Measurements from ENCODE around the gene ATP2C2.
"Not testable (repeated sequence)": the region's sequence is repeated elsewhere in the genome, so short reads cannot be mapped to it uniquely, and the experiment has no call there.

ATP2C2 gene

DNA sequence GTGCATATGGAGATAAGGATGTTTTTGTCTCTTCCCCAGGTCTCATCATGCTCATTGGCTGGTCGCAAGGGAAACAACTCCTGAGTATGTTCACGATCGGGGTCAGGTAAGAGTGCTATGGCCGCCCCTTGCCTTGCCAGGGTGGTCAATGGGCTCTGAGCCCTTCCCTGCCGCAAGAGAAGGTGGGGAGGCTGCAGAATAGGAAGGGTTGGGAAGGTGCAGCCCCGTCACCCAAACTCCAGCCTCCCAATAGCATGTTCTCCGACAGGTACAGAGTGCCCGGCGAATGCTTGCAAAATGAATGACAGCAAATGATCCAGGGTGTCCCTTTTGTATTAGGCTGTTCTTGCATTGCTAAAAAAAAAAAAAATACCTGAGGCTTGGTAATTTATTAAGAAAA is 57.4 kb downstream of the ATP2C2 start:
- no peak for DNase-seq

GRCh38 chr16:84426804-84427203 is 58.5 kb downstream of the ATP2C2 start:
- no peak for DNase-seq

DNA sequence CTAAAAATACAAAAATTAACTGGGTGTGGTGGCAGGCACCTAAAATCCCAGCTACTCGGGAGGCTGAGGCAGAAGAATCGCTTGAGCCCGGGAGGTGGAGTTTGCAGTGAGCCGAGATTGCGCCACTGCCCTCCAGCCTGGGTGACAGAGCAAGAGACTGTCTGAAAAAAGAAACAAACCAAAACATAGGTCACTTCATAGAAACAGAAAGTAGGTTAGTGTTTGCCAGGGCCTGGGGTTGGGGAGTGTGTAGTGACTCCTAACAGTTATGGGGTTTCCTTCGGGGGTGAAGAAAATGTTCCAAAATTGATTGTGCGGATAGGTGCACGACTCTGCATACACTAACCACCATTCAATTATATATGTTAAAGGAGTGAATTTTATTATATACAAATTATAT is 59.2 kb downstream of the ATP2C2 start:
- DNase-seq = no peak

GRCh38 chr16:84430860-84431259 is 62.5 kb downstream of the ATP2C2 start:
- DNase-seq = no peak

DNA sequence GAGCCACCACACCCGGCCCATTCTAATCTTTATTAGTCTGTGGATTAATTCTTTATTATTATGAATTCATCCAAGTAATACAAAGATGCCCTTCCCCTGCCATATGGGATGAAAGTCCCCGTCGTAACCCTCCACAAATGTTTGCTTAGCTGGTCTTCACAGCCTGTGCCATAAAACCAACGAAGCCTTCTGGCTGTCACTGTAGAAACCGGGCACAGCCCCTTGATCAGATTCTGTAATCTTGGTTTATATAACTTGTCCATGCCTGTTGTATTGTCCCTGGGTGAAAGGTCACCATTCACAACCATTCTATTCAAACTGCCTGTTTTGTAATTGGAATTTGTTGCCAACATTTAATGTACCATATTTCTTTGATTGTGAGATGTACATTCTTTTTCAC is 66.5 kb downstream of the ATP2C2 start:
- DNase-seq = no peak

- DNase-seq = no peak
These were observed 67.9 kb downstream of the ATP2C2 start for GRCh38 chr16:84436196-84436595.

DNA sequence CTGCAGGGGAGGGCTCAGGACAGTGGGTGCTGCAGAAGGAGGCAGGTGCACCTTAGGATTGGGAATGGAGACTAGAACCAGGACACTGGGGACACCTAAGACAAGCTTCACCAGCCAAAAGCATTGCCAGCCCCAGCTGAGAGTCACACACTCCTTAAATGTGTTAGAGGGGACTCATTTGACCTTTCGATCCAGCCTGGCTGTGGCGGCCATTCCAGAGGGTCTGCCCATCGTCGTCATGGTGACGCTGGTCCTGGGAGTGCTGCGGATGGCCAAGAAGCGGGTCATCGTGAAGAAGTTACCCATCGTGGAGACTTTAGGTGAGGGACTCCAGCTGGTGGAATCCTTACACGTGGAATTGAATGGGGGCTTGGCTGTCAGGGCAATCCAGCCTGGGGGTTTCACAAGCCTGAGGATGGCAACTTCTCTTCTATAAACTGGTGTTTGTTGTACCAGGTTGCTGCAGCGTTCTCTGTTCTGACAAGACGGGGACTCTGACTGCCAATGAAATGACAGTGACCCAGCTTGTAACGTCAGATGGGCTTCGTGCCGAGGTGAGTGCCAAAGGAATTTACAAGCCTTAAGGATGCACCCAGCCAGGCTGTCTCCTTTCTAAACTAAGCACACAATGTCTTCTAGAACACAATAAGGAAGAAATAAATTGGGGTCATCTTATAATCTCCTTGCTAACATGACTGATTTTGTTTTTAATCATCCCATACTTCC is 70.8 kb downstream of the ATP2C2 start:
- no peak for DNase-seq

GRCh38 chr16:84442416-84443145 is 74.2 kb downstream of the ATP2C2 start:
- no peak for DNase-seq

DNA sequence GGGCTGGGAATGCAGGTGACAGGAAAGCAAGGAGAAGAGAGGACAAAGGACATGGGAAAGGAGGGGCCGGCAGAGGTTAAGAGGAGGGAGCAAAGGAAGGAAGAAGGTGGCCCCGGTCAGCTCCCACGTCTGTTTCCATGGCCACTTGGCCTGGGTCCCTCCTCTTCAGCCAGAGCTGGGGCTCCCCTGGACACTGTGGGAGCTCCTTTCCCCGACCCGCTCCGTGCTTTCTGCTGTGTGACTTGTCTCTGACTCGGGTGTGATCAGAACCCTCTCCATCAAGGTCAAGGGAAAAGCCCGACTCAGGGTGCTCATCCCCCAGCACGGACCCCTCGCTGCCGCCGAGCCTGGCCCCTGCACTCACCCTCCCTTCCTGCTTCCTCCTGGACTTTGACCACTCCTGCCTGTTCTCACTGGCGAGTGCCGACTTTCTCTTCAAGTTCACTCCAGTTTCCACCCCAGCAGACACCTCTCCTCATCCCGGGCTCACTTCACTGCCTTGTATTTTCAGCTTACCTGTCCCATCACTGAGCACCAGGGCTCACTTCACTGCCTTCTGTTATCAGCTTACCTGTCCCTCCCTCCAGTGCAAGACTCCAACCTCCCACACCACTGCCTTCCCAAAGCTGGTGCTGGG is 74.9 kb downstream of the ATP2C2 start:
- DNase-seq = no peak

DNA sequence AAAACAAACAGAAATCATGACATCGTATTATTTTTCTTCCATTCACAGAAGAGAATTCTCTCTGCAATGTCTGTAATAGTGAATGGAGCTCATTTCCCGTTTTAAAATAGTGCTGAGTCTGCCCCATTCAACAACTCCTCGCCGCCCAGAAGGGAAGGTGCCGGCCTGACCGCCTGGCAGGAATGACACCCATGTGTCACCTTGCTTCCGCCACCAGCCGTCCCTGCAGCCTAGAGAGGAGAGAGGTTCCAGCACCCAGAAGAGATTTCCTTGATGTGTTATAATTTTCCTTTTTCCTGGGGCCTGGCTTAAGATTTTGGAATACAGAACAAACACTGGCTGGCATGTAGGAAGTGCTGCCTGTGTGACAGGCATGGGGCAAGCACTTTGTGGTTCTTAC is 76.1 kb downstream of the ATP2C2 start:
- no peak for DNase-seq

DNA sequence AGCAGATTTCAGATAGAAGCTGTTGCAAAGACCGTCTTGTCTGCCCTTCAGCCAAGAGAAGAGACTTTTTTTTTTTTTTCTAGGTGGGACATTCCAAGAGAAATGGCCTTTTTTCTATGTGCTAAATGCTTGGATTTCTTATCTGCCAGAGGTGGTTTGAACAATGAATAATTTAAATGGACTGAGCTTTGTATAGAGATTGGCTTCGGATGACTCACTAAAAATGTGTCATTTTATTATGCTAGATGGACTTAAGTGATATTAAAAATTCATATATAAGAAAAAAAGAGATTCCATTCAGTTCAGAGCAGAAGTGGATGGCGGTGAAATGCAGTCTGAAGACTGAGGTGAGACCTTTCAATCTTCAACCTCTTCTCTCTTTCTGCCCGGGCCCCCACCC is 77.7 kb downstream of the ATP2C2 start:
- DNase-seq = no peak

GRCh38 chr16:84446596-84447392 is 78.5 kb downstream of the ATP2C2 start:
- no peak for DNase-seq

- DNase-seq = no peak
These were observed 80.1 kb downstream of the ATP2C2 start for GRCh38 chr16:84448444-84448843.

GRCh38 chr16:84449156-84450140 is 81.1 kb downstream of the ATP2C2 start:
- no peak for DNase-seq

DNA sequence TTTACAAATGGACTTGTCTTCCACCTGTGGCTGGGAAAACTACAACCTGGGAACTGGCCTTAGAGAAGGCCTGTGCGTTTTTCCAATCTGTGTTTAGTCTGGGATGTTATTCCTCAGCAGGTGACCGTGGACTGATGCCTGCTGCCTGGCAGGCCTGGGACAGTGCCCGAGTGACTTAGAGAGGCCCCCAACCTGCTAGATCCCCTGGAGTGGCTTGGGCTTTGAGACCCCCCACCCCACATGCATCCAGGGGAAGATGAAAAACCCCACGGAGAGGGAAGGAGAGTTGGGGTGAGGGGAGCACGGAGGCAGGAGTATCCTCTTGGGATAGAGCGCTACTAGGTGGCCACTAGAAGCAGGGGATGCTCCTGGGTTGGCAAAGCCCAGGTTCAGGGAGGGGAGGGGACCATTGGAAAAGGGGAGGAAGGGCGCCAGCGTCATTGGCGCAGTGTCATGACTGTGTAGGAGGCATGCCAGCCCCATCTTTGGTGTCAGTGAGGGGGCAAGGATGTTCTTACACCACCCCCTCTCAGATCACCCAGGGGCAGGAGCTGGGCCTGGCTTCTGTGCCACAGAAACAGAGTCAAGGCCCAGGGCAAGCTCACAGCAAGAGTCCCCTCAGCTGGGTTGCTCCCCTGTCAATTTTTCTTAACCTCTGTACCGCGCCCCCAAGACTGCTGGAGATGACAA is 82.0 kb downstream of the ATP2C2 start:
- DNase-seq = no peak

GRCh38 chr16:84451010-84451676 is 82.8 kb downstream of the ATP2C2 start:
- DNase-seq = not testable (repeated sequence)

GRCh38 chr16:84451781-84452180 is 83.4 kb downstream of the ATP2C2 start:
- no peak for DNase-seq

DNA sequence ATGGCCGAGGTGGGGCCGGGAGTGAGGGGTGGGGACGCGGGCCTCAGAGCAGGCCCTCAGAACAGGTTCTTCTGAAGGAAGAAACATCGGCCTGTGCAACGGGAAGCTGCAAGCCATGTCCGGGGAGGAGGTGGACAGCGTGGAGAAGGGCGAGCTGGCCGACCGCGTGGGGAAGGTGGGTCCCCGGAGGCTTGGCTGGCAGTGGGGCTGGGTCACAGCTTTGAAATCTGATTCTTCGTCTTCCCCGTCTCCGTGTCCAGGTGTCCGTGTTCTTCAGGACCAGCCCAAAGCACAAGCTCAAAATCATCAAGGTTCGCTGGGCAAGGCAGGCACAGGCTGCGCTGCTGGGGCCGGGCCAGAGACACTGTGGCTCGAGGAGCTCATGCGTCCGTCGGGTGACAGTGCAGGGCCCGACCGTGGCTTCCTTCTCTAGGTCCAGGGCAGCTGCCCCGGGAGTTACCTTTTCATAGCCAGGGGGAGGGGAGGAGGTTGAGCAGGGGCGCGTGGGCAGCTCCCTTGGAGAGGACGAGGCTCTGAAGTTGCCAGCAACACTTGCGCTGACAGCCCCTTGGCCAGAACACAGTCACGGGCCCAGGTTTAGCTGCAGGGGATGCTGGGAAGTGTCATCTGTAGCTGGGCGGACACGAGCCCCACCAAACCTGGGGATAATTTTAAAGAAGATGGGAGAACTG is 84.9 kb downstream of the ATP2C2 start:
- no peak for DNase-seq

DNA sequence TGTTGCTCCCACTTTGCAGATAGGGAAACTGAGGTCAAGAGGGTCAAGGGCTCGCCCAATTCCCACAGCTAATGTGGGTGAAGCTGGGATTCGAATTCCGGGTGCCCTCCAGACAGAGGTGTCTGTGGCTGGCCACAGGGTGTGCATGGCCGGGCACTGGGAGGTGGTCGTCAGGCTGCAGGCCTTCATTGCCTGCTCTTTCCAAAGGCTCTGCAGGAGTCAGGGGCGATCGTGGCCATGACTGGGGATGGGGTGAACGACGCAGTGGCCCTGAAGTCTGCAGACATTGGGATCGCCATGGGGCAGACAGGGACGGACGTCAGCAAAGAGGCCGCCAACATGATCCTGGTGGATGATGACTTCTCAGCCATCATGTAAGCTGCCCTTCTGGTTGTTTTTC is 86.3 kb downstream of the ATP2C2 start:
- no peak for DNase-seq

GRCh38 chr16:84455031-84455430 is 86.7 kb downstream of the ATP2C2 start:
- no peak for DNase-seq

All from activated naive CD4-positive, alpha-beta T cell treated with Interleukin-2 at 50 U/mL for 16 hours (primary cell).